IMR-90 (cell line): Measurements from ENCODE around the gene IGF1R.

Experiments
- CTCF ChIP-seq: conservative IDR thresholded peaks from 2 replicates; pipeline ENCODE4 v1.5.1; 2012; ENCODE audit warnings: mild to moderate bottlenecking, low read depth, low read length, improper control_type of control experiment
- RAD21 ChIP-seq: IDR thresholded peaks from 2 replicates; pipeline ENCODE4 v1.6.1; 2012; ENCODE audit warnings: low read length, improper control_type of control experiment
- SMC3 ChIP-seq: fragments of 150-350 bp; IDR thresholded peaks from 2 replicates; pipeline ENCODE4 v1.6.1; 2016; ENCODE audit warnings: low read depth, mild to moderate bottlenecking, antibody characterized with exemption, low read length, moderate library complexity

DNA sequence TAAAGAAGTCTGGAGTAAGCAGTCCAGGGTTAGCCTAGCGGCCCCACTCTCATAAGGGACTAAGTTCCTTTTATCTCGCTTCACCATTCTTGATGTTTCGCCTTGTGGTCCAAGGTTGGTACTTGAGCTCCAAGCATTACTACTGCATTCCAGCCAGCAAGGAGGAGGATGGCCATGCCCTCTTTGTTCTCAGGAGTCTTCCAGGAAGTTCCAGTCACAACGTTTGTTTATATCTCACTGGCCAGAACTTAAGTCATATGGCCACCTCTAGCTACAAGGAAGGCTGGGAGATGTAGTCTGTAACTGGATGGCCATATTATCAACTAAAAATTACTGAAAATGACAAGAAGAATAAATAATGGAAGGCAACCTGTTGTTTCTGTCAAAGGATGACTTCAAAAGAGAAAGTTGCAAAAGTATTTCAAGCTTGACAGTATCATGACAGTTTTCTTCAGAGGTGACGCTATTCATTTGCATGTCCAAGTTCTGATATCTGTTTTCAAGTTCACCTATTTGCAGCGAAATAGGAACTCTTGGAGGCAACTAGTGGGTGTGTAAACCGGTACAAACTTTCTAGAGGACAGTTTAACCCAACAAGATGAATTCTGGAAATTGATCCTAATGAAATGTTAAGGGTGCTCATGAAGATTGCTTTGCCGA is 240.6 kb downstream of the IGF1R start:
- TF ChIP-seq RAD21 (no peak), CTCF (no peak), SMC3 (no peak)
